ENCODE measurements around the gene RIMBP2.

DNA sequence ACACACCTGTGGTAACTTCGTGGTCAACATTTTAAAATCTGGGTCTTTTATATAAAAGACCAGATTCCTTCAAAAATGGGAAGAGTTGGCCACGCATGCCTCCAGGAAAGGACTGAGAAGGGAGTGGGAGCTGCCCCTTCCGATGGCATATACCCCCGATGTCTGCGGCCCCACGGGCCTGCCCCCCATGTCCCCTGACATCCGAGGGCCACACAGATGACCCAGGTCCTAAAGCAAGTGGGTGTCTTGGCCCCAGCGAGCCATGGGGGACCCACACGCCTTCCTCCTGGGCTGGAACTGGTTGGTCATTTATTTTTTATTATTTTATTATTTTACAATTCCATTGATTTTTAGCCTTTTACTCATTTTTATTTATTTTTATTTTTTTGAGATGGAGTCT, 235.9 kb downstream of the RIMBP2 start:
- TF ChIP-seq, protein P1, sequence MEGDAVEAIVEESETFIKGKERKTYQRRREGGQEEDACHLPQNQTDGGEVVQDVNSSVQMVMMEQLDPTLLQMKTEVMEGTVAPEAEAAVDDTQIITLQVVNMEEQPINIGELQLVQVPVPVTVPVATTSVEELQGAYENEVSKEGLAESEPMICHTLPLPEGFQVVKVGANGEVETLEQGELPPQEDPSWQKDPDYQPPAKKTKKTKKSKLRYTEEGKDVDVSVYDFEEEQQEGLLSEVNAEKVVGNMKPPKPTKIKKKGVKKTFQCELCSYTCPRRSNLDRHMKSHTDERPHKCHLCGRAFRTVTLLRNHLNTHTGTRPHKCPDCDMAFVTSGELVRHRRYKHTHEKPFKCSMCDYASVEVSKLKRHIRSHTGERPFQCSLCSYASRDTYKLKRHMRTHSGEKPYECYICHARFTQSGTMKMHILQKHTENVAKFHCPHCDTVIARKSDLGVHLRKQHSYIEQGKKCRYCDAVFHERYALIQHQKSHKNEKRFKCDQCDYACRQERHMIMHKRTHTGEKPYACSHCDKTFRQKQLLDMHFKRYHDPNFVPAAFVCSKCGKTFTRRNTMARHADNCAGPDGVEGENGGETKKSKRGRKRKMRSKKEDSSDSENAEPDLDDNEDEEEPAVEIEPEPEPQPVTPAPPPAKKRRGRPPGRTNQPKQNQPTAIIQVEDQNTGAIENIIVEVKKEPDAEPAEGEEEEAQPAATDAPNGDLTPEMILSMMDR (IDR thresholded peaks at IDR 0.05; ENCODE audit: poor library complexity, severe bottlenecking) = no peak
- TF ChIP-seq, protein P2, sequence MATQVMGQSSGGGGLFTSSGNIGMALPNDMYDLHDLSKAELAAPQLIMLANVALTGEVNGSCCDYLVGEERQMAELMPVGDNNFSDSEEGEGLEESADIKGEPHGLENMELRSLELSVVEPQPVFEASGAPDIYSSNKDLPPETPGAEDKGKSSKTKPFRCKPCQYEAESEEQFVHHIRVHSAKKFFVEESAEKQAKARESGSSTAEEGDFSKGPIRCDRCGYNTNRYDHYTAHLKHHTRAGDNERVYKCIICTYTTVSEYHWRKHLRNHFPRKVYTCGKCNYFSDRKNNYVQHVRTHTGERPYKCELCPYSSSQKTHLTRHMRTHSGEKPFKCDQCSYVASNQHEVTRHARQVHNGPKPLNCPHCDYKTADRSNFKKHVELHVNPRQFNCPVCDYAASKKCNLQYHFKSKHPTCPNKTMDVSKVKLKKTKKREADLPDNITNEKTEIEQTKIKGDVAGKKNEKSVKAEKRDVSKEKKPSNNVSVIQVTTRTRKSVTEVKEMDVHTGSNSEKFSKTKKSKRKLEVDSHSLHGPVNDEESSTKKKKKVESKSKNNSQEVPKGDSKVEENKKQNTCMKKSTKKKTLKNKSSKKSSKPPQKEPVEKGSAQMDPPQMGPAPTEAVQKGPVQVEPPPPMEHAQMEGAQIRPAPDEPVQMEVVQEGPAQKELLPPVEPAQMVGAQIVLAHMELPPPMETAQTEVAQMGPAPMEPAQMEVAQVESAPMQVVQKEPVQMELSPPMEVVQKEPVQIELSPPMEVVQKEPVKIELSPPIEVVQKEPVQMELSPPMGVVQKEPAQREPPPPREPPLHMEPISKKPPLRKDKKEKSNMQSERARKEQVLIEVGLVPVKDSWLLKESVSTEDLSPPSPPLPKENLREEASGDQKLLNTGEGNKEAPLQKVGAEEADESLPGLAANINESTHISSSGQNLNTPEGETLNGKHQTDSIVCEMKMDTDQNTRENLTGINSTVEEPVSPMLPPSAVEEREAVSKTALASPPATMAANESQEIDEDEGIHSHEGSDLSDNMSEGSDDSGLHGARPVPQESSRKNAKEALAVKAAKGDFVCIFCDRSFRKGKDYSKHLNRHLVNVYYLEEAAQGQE (IDR thresholded peaks at IDR 0.05; ENCODE audit: borderline replicate concordance) = no peak
- no peak for TF ChIP-seq EP300 (conservative IDR thresholded peaks at IDR 0.05; ENCODE audit: poor library complexity, severe bottlenecking)

All from neural cell (in vitro differentiated cells).